ENCODE results near the gene FOXK2.

DNA sequence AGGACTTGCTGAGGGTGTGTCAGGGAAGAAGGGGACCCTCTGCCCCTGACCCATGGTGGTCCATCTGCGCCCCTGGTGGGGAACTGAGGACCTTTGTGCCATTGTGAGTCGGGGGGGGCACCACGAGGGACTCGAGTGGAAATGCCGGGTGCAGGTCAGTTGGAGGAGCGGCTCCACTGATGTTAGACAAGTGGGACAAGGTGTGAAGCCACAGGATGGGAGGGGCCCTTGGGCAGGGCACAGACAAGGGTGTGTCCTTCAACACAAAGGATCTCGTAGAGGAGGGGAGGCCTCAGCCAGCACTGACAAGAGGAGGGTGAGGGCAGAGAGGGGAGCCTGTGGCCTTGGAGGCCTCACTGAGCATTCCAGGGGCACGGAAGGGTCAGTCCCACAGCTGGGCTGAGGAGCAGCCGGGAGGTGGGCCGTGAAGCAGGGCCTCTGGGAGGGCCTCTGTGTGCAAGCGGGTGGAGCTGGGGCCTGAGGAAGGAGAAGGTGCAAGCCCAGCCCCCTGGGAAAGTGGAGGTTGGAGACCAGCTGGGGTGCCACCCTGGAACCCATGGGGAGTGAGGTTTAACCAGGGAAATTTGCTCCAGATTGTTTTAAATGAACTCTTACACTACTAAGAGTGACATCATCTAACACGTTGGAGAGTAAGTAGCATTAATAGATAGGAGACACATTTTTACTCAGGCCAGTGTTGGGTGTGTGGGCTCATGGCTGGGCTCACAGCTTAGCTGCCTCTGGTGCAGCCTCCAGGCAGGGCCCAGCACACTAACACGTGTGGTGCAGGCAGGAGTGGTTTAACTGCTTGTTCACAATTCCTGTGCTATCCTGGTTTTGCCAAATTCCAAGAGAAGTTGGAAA is 33.1 kb upstream of the FOXK2 start:
- no peak for TF ChIP-seq CTCF (IDR thresholded peaks at IDR 0.05)
- TF ChIP-seq POLR2A (IDR thresholded peaks at IDR 0.05): no peak
